GM12878 (cell line): Measurements from ENCODE around the gene RPGRIP1L. TPM values are rescaled to one million over a fixed set of nuclear protein-coding genes. Genes with fewer than 3 reads are reported as not detected.

Source experiments
- ATAC-seq: fragments of 200-7000 bp; cut with Tn5 transposase; 3 replicates; pipeline ENCODE4 v1.9.1; 2020; ENCODE audit warnings: mild to moderate bottlenecking, moderate library complexity
- BruUV-seq: library from RNA; stranded (reverse); fragments of 400-500 nt; replicated peaks from 2 replicates; lab custom pipeline; 2021; lab: Mats Ljungman, UMichigan
- CTCF ChIA-PET: fragments of 300-600 bp; sonication (Branson Sonifier 250); formaldehyde crosslinking; extraction: SDS; loops from one replicate; lab custom pipeline; 2021; ENCODE audit warnings: inconsistent platforms; lab: Yijun Ruan, JAX
- POLR2A ChIA-PET: fragments of 350-600 bp; formaldehyde crosslinking; extraction: SDS; loops from one replicate; lab custom pipeline; 2021; ENCODE audit warnings: inconsistent platforms; lab: Charles Lee
- RAD21 ChIA-PET: fragments of 300-600 bp; sonication (Branson Sonifier 250); formaldehyde crosslinking; loops from one replicate; lab custom pipeline; 2023; ENCODE audit warnings: antibody characterized with exemption; ENCODE audit not compliant: unreplicated experiment; lab: Charles Lee
- SMC1A ChIA-PET: fragments of 300-600 bp; sonication (Branson Sonifier 250); formaldehyde crosslinking; loops from one replicate; lab custom pipeline; 2023; ENCODE audit not compliant: unreplicated experiment, uncharacterized antibody; lab: Charles Lee
- DNase-seq: peaks from one replicate; pipeline ENCODE4 v3.0.0-alpha.2; 2011; ENCODE audit warnings: low read depth, low spot score
- FAIRE-seq: peaks from 3 replicates; lab custom pipeline; 2011; peaks lifted over from hg19 to GRCh38; lab: Jason Lieb, UNC
- H2AFZ ChIP-seq: 2 replicates; pipeline ENCODE4 v1.6.0; 2011; ENCODE audit warnings: low read depth, low read length, control low read depth; ENCODE audit not compliant: control insufficient read depth
- H3K27ac ChIP-seq: 2 replicates; pipeline ENCODE4 v1.5.1; 2011; ENCODE audit warnings: control low read depth; ENCODE audit not compliant: control insufficient read depth, insufficient read depth
- H3K27me3 ChIP-seq, 2 experiments: replicated peaks in 1 of 2; 2 replicates each; pipeline versions ENCODE4 v1.6.0 to v1.6.1; 2011; ENCODE audit warnings: low read length in 1 of 2; ENCODE audit not compliant: control insufficient read depth in 2 of 2, insufficient read depth in 2 of 2
- H3K36me3 ChIP-seq, 2 experiments: 2 replicates each; pipeline ENCODE4 v1.5.1; 2011; ENCODE audit warnings: low read length in 1 of 2; ENCODE audit not compliant: control insufficient read depth in 2 of 2, insufficient read depth in 2 of 2
- H3K4me1 ChIP-seq: 2 replicates; pipeline ENCODE4 v1.6.1; 2011; ENCODE audit warnings: mild to moderate bottlenecking, low read length, moderate library complexity, mixed read lengths; ENCODE audit not compliant: control insufficient read depth, insufficient read depth
- H3K4me2 ChIP-seq: 2 replicates; pipeline ENCODE4 v1.6.0; 2011; ENCODE audit warnings: control low read depth; ENCODE audit not compliant: control insufficient read depth, insufficient read depth
- H3K4me3 ChIP-seq: fragments of 200-600 bp; sonication (generic); 2 replicates; pipeline ENCODE4 v1.5.1; 2016
- H3K79me2 ChIP-seq: 2 replicates; pipeline ENCODE4 v1.6.0; 2011; ENCODE audit warnings: low read length; ENCODE audit not compliant: control insufficient read depth, insufficient read depth
- H3K9ac ChIP-seq: 2 replicates; pipeline ENCODE4 v1.8.0; 2011; ENCODE audit warnings: low read length, control low read depth, mixed read lengths; ENCODE audit not compliant: control insufficient read depth, insufficient read depth
- H3K9me3 ChIP-seq: replicated peaks from 3 replicates; pipeline ENCODE4 v1.5.1; 2011; ENCODE audit warnings: mild to moderate bottlenecking, low read length; ENCODE audit not compliant: control insufficient read depth, insufficient read depth
- H4K20me1 ChIP-seq: 2 replicates; pipeline ENCODE4 v1.6.0; 2011; ENCODE audit not compliant: control insufficient read depth, insufficient read depth
- ETV6 ChIP-seq, 2 experiments: fragments of 450-650 bp in 1 of 2; IDR thresholded peaks in 1 of 2; conservative IDR thresholded peaks in 1 of 2; 2 replicates each; pipeline ENCODE4 v1.6.1; 2014; ENCODE audit warnings: antibody characterized with exemption in 1 of 2, borderline replicate concordance in 1 of 2, low read depth in 1 of 2, mild to moderate bottlenecking in 1 of 2, moderate library complexity in 1 of 2
- IKZF1 ChIP-seq: fragments of 450-650 bp; conservative IDR thresholded peaks from 2 replicates; pipeline ENCODE4 v1.6.1; 2017; ENCODE audit warnings: antibody characterized with exemption, mild to moderate bottlenecking
- IKZF2 ChIP-seq, 2 experiments: fragments of 450-650 bp; IDR thresholded peaks; 2 replicates each; pipeline ENCODE4 v1.6.1; 2017; ENCODE audit warnings: mild to moderate bottlenecking in 2 of 2, moderate library complexity in 2 of 2
- JUNB ChIP-seq: IDR thresholded peaks from 2 replicates; pipeline ENCODE4 v1.6.1; 2016; ENCODE audit warnings: antibody characterized with exemption, mild to moderate bottlenecking
- NFIC ChIP-seq: IDR thresholded peaks from 2 replicates; pipeline ENCODE4 v1.6.1; 2012; ENCODE audit warnings: low read depth, mild to moderate bottlenecking, inconsistent platforms, low read length, moderate library complexity
- NFYB ChIP-seq: IDR thresholded peaks from 2 replicates; pipeline ENCODE4 v1.6.1; 2011; ENCODE audit warnings: low read depth, mild to moderate bottlenecking, low read length, improper control_type of control experiment, moderate library complexity; ENCODE audit not compliant: insufficient read depth
- RUNX3 ChIP-seq: IDR thresholded peaks from 2 replicates; pipeline ENCODE4 v1.6.1; 2012; ENCODE audit warnings: low read length, inconsistent platforms
- TARDBP ChIP-seq: IDR thresholded peaks from 2 replicates; pipeline ENCODE4 v1.6.1; 2016; ENCODE audit warnings: borderline replicate concordance
- WGBS: methylation state at CpG from one replicate; pipeline ENCODE4 v1.1.6; 2016; ENCODE audit warnings: low lambda C conversion rate; ENCODE audit not compliant: insufficient replicate concordance, insufficient coverage; ENCODE audit errors: missing lambda C conversion rate; 5-methylcytosine and 5-hydroxymethylcytosine counted together
- in situ Hi-C: fragments of 300-500 bp; cut with MboI; formaldehyde crosslinking; loops from 9 replicates; pipeline ENCODE4 v1.14.3; 2018; ENCODE audit warnings: mixed read lengths
- intact Hi-C: fragments of 100-400 bp; cut with micrococcal nuclease; formaldehyde crosslinking; loops from one replicate; pipeline ENCODE4 v1.14.2; 2022; ENCODE audit not compliant: unreplicated experiment
- polyA plus RNA-seq, 11 experiments: library from polyadenylated mRNA; depleted of rRNA in 4 of 11; unstranded in 6 of 11; stranded (reverse) in 5 of 11; fragments of >200 nt; fragmentation: Nextera tagmentation in 4 of 11; fragmentation: Illumina TruSeq in 1 of 11; extraction: Ambion mirVana in 4 of 11; extraction: Trizol in 1 of 11; gene quantifications; 1 replicate in 1 of 11; 2 replicates in 10 of 11; pipeline versions ENCODE4 v1.2.1 to v1.2.3, GENCODE V29; 2011 to 2016; ENCODE audit warnings: inconsistent platforms in 2 of 11, missing spikeins in 2 of 11, low read depth in 1 of 11
- total RNA-seq, 4 experiments: library from RNA; depleted of rRNA in 3 of 4; stranded (reverse); fragments of >200 nt in 3 of 4; fragmentation: Illumina TruSeq in 1 of 4; extraction: Trizol in 1 of 4; gene quantifications; 2 replicates each; pipeline versions ENCODE4 v1.2.1 to v1.2.3, GENCODE V29; 2013 to 2021
- TF ChIP-seq, protein P1 (sequence below): fragments of 450-650 bp; IDR thresholded peaks from 2 replicates; pipeline ENCODE4 v1.6.1; 2017; ENCODE audit warnings: mild to moderate bottlenecking
- TF ChIP-seq, protein P2 (sequence below): fragments of 150-350 bp; IDR thresholded peaks from 2 replicates; pipeline ENCODE4 v1.6.1; 2016; ENCODE audit warnings: low read depth, low read length

Gene RPGRIP1L
- total and polyA plus RNA-seq, 10 of the 15 experiments (the other 5 are each of a cell fraction or from before 2014, with no cell fraction given), result 3.5 to 9.6 (median 4.4) TPM

- H3K9ac ChIP-seq, result no peak overlapping the region
- H3K4me1 ChIP-seq, result peaks cover 4% of the 10 kb centered on the region
- DNase-seq (no peak), FAIRE-seq (no peak), ATAC-seq (peak; percentile 56)
- in situ Hi-C loops, result no loop called here
- CTCF ChIA-PET, result interaction anchor here (1.0 kb wide), 1 partner anchor 28 kb away, joined by 3 read pairs; no protein-coding TSS in a partner anchor
- H3K36me3 ChIP-seq, result no peaks in the 10 kb centered on the region
- intact Hi-C loops, result no loop called here
- no peak overlapping the region for H3K27ac ChIP-seq
- no peak overlapping the region for H3K4me3 ChIP-seq
- no peaks in the 10 kb centered on the region for H3K27me3 ChIP-seq
- no TSS peak for BruUV-seq
- H2AFZ ChIP-seq, result no peak overlapping the region
- TF ChIP-seq NFYB (peak; percentile 85), NFIC (peak; percentile 24; the same call in 1 of the 2 replicates), RUNX3 (peak; percentile 46), IKZF2 (IDR thresholded peaks at IDR 0.05) (peak in 1 of 2 experiments; percentile 55; a peak in 1 of 4 replicates), TARDBP (no peak), ETV6 (conservative IDR thresholded peaks at IDR 0.05 in 1 of 2, IDR thresholded peaks at IDR 0.05 in 1 of 2; ENCODE audit: borderline replicate concordance in 1 of 2, low read depth in 1 of 2) (peak in 1 of 2 experiments; percentile 22; a peak in 1 of 4 replicates), JUNB (0 out of 2 replicates have a peak, but pooled peaks have one; percentile 56), IKZF1 (0 out of 2 replicates have a peak, but pooled peaks have one; percentile 41)
- TF ChIP-seq, protein P1, sequence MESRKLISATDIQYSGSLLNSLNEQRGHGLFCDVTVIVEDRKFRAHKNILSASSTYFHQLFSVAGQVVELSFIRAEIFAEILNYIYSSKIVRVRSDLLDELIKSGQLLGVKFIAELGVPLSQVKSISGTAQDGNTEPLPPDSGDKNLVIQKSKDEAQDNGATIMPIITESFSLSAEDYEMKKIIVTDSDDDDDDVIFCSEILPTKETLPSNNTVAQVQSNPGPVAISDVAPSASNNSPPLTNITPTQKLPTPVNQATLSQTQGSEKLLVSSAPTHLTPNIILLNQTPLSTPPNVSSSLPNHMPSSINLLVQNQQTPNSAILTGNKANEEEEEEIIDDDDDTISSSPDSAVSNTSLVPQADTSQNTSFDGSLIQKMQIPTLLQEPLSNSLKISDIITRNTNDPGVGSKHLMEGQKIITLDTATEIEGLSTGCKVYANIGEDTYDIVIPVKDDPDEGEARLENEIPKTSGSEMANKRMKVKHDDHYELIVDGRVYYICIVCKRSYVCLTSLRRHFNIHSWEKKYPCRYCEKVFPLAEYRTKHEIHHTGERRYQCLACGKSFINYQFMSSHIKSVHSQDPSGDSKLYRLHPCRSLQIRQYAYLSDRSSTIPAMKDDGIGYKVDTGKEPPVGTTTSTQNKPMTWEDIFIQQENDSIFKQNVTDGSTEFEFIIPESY, result no peak
- TF ChIP-seq, protein P2, sequence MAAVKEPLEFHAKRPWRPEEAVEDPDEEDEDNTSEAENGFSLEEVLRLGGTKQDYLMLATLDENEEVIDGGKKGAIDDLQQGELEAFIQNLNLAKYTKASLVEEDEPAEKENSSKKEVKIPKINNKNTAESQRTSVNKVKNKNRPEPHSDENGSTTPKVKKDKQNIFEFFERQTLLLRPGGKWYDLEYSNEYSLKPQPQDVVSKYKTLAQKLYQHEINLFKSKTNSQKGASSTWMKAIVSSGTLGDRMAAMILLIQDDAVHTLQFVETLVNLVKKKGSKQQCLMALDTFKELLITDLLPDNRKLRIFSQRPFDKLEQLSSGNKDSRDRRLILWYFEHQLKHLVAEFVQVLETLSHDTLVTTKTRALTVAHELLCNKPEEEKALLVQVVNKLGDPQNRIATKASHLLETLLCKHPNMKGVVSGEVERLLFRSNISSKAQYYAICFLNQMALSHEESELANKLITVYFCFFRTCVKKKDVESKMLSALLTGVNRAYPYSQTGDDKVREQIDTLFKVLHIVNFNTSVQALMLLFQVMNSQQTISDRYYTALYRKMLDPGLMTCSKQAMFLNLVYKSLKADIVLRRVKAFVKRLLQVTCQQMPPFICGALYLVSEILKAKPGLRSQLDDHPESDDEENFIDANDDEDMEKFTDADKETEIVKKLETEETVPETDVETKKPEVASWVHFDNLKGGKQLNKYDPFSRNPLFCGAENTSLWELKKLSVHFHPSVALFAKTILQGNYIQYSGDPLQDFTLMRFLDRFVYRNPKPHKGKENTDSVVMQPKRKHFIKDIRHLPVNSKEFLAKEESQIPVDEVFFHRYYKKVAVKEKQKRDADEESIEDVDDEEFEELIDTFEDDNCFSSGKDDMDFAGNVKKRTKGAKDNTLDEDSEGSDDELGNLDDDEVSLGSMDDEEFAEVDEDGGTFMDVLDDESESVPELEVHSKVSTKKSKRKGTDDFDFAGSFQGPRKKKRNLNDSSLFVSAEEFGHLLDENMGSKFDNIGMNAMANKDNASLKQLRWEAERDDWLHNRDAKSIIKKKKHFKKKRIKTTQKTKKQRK, result no peak
- TF ChIP-seq, all 136 proteins: peak for 7
- ChIA-PET POLR2A (interaction anchor here (1.2 kb wide), 1 partner anchor 20 kb away, joined by 9 read pairs; no protein-coding TSS in a partner anchor), SMC1A (interaction anchor here (0.5 to 1.6 kb wide), 3 partner anchors 10 to 161 kb away, joined by 3 to 6 read pairs (median 3); no protein-coding TSS in a partner anchor), RAD21 (interaction anchor here (0.8 kb wide), 1 partner anchor 81 kb away, joined by 3 read pairs; no protein-coding TSS in a partner anchor)
- H3K9me3 ChIP-seq, result peaks cover 2% of the 10 kb centered on the region; the same call in 2 of the 3 replicates
- no peaks in the 10 kb centered on the region for H4K20me1 ChIP-seq
- no peak overlapping the region for H3K4me2 ChIP-seq
- 35% methylated on average over 4 of the region's 4 CpGs for WGBS
- no peaks in the 10 kb centered on the region; the same call in none of the 2 replicates for H3K79me2 ChIP-seq
Observed at GRCh38 chr16:53745753-53746266, 42.2 kb upstream of the RPGRIP1L start.
